GM18907 (cell line): ENCODE data around the gene MIER2.
"Not testable (repeated sequence)": the region's sequence is repeated elsewhere in the genome, so short reads cannot be mapped to it uniquely, and the experiment has no call there.

Source experiments
- ATAC-seq: cut with Tn5 transposase; IDR thresholded peaks from one replicate; pipeline ENCODE4 v1.9.1; 2021; ENCODE audit warnings: mild to moderate bottlenecking, moderate library complexity; ENCODE audit not compliant: unreplicated experiment

MIER2 gene

GRCh38 chr19:291006-291521 lies 53.5 kb downstream of the MIER2 start, which contains the start of gene PLPP2:
Gene PLPP2, minus strand, starts transcription at chr19:291403. Its CDS starts 67 bp downstream, at chr19:291336.
- ATAC-seq = no peak

GRCh38 chr19:290372-291005 lies 54.1 kb downstream of the MIER2 start:
- no peak for ATAC-seq

- no peak for ATAC-seq
Measured at GRCh38 chr19:289651-290371, 54.8 kb downstream of the MIER2 start.

GRCh38 chr19:288911-289310 lies 55.7 kb downstream of the MIER2 start:
- no peak for ATAC-seq

- ATAC-seq = no peak
Measured at GRCh38 chr19:287381-287871, 57.2 kb downstream of the MIER2 start.

GRCh38 chr19:283395-283794 lies 61.2 kb downstream of the MIER2 start:
- no peak for ATAC-seq

- no peak for ATAC-seq
Measured at GRCh38 chr19:282501-282900, 62.1 kb downstream of the MIER2 start.

- ATAC-seq = no peak
Measured at GRCh38 chr19:281992-282391, 62.6 kb downstream of the MIER2 start.

GRCh38 chr19:281156-281853 lies 63.3 kb downstream of the MIER2 start:
- ATAC-seq = no peak

GRCh38 chr19:280541-281009 lies 64.0 kb downstream of the MIER2 start:
- ATAC-seq = no peak

- no peak for ATAC-seq
Measured at GRCh38 chr19:279656-280055, 64.9 kb downstream of the MIER2 start.

- ATAC-seq = no peak
Measured at GRCh38 chr19:279231-279630, 65.4 kb downstream of the MIER2 start.

- ATAC-seq = no peak
Measured at GRCh38 chr19:277581-278165, 66.9 kb downstream of the MIER2 start.

GRCh38 chr19:277131-277530 lies 67.5 kb downstream of the MIER2 start:
- no peak for ATAC-seq

GRCh38 chr19:275958-276646 lies 68.5 kb downstream of the MIER2 start:
- no peak for ATAC-seq

- ATAC-seq = no peak
Measured at GRCh38 chr19:275000-275399, 69.6 kb downstream of the MIER2 start.

GRCh38 chr19:273393-273792 lies 71.2 kb downstream of the MIER2 start:
- ATAC-seq = no peak

GRCh38 chr19:271856-272255 lies 72.7 kb downstream of the MIER2 start:
- no peak for ATAC-seq

- not testable (repeated sequence) for ATAC-seq
Measured at GRCh38 chr19:270766-271318, 73.8 kb downstream of the MIER2 start.

- no peak for ATAC-seq
Measured at GRCh38 chr19:269241-269640, 75.4 kb downstream of the MIER2 start.
